Adipocyte (in vitro differentiated cells): ENCODE measurements around the gene ZDHHC7.

Source experiments
- DNase-seq: peaks from one replicate; pipeline ENCODE4 v3.0.0-alpha.2; 2015; ENCODE audit warnings: low read depth
- H3K27me3 ChIP-seq: replicated peaks from 2 replicates; pipeline ENCODE4 v1.7.0; 2013; ENCODE audit warnings: mild to moderate bottlenecking, low read length, moderate library complexity; ENCODE audit not compliant: control insufficient read depth, insufficient read depth
- H3K36me3 ChIP-seq: 2 replicates; pipeline ENCODE4 v1.7.0; 2013; ENCODE audit warnings: low read length, mild to moderate bottlenecking, moderate library complexity; ENCODE audit not compliant: control insufficient read depth, insufficient read depth, severe bottlenecking
- H3K4me1 ChIP-seq: 2 replicates; pipeline ENCODE4 v1.7.0; 2013; ENCODE audit warnings: mild to moderate bottlenecking, low read length, moderate library complexity; ENCODE audit not compliant: control insufficient read depth, insufficient read depth
- H3K4me3 ChIP-seq: 2 replicates; pipeline ENCODE4 v1.7.0; 2013; ENCODE audit warnings: mild to moderate bottlenecking, low read length, moderate library complexity
- H3K9ac ChIP-seq: 2 replicates; pipeline ENCODE4 v1.7.0; 2013; ENCODE audit warnings: mild to moderate bottlenecking, low read length, moderate library complexity
- H3K9me3 ChIP-seq: 2 replicates; pipeline ENCODE4 v1.7.0; 2013; ENCODE audit warnings: mild to moderate bottlenecking, low read length, moderate library complexity; ENCODE audit not compliant: control insufficient read depth

The ZDHHC7 gene

DNA sequence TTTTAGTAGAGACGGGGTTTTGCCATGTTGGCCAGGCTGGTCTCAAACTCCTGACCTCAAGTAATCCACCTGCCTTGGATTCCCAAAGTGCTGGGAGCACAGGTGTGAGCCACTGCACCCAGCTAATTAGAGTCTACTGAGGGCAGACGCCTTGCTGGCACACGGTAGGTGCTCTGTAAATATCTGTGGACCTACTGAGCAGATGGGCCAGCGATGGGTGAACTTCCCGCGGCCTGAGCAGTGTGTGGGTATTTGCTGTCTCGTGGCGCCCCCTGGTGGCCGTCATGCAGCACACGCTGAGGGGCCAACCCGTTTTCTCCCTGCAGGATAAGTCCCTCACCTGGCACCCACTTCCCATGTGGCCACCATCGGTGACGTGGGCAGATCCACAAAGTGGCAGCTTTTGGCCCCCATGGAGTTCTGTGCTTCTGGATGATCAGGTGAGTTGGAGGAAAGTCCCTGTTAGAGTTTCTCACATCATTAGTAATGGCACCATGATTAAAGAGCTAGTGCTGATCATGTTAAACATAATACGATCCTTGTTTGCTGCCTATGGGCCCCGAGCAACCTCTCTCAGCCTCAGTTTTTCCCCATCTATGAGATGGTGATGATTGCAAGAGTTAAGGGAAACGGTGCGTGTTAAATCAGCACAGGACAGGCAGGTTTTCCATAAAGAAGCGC, 40.7 kb downstream of the ZDHHC7 start:
- H3K36me3 ChIP-seq, result peaks cover 21% of the 10 kb centered on the region
- DNase-seq, result peak; percentile 91
- no peak overlapping the region for H3K4me3 ChIP-seq
- H3K4me1 ChIP-seq, result peaks cover 13% of the 10 kb centered on the region
- H3K27me3 ChIP-seq, result no peaks in the 10 kb centered on the region
- no peak overlapping the region for H3K9ac ChIP-seq
- H3K9me3 ChIP-seq, result no peaks in the 10 kb centered on the region

DNA sequence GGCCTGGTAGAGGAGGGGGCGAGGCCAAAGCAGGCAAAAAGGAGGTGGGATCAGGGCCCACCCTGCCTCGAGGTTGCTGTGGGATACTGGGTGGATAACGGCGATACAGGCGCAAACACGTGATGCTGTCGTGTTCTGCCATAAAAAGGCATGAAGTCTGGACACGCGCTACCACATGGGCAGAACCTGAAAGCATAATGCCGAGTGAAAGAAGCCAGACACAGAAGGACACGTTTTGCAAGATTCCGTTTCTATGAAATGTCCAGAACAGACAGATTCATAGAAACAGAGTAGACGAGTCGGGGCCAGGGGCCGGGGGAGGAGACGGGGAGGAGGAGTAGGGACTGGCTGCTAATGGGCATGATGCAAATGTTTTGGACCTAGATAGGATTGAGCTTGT, 43.5 kb downstream of the ZDHHC7 start:
- H3K9ac ChIP-seq, result no peak overlapping the region
- peaks cover 8% of the 10 kb centered on the region for H3K4me1 ChIP-seq
- no peak for DNase-seq
- H3K36me3 ChIP-seq, result no peaks in the 10 kb centered on the region
- no peak overlapping the region for H3K4me3 ChIP-seq
- peaks cover 8% of the 10 kb centered on the region for H3K27me3 ChIP-seq
- no peaks in the 10 kb centered on the region for H3K9me3 ChIP-seq

DNA sequence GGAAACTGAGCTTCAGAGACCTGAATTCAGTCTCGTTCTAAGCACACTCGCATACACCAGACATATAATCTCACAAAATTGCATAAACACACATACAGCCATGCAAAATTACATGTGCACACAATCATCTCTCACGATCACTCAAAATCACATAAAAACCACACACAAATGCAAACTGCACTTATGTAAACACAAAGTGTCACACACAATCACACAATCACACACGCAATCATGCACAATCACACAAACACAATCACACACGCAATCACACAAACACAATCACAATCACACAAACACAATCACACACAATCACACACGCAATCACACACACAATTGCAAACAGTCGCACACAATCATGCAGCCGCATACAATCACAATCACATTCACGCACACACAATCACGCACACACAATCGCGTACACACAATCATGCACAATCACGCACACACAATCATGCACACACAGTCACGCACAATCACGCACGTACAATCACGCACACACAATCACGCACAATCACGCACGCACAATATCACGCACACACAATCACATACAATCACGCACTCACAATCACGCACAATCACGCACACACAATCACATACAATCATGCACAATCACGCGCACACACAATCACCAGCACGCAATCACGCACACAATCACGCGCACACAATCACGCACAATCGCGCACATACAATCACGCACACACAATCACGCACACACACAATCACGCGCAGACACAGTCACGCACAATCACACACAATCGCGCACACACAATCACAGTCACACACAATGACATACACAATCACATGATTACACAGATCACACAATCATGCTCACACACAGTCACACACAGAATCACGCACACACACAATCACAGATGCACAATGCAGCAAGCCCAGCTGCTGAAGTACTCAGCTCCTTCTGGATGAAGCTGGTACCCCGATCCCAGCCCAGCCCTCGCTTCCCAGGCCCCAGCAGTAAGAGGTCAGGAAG, 45.6 kb downstream of the ZDHHC7 start:
- H3K4me3 ChIP-seq, result no peak overlapping the region
- no peaks in the 10 kb centered on the region for H3K9me3 ChIP-seq
- H3K27me3 ChIP-seq, result peaks cover 10% of the 10 kb centered on the region
- H3K9ac ChIP-seq, result no peak overlapping the region
- no peak for DNase-seq
- no peaks in the 10 kb centered on the region for H3K36me3 ChIP-seq
- peaks cover 7% of the 10 kb centered on the region for H3K4me1 ChIP-seq

DNA sequence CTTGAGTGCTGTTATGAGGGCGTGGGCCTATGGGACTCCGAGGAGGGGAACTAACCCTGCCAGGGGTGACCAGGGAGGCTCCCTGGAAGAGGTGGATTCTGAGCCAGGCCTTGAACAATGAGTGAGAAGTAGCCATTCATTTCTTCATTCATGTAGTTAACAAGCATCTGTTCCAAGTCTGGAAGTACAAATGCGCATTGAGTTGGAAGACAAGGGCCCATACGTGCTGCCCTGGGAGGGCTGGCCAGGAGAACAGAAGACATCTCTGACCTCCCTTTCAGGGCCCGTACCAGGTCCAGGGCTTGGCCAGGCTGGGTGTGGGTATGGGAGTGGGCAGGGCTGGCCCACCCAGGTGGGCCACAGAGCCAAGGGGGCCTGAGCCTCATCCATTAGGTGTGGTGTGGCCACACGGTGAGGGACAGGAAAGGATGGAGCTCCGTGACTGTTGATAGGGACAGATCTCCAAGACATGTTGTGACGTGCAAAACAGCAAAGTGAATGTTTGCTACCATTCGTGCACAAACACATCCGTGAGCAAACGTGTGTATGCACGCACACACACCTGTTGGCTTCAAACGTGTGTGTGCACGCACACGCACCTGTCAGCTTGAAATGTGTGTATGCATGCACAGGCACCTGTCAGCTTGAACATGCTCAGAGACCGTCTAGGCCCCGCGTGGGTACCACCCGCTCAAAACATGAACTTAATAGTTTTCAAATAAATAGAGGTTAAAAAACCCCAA, 46.8 kb downstream of the ZDHHC7 start:
- H3K4me3 ChIP-seq, result no peak overlapping the region
- no peak for DNase-seq
- no peak overlapping the region for H3K9ac ChIP-seq
- peaks cover 7% of the 10 kb centered on the region for H3K4me1 ChIP-seq
- peaks cover 10% of the 10 kb centered on the region for H3K27me3 ChIP-seq
- H3K36me3 ChIP-seq, result no peaks in the 10 kb centered on the region
- H3K9me3 ChIP-seq, result no peaks in the 10 kb centered on the region

DNA sequence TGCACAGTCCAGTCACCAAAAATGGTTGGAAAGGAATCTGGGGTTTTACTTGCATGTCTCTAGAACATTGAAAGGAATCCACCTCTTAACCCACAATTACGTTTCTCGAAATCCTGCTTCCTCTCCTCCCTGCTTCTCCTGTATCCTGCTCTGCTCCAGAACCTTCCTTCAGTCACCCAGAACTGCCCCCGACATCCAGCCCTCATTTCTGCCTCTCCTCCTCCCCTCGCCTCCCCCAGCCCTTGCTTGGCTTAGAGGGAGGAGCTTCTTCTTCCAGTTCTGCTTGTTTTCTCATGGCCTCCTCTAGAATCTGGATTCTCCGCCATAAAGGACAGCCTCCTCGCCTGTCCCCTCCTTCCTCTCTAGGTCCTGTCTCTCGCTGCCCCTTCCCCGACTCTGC, 48.3 kb downstream of the ZDHHC7 start:
- peaks cover 10% of the 10 kb centered on the region for H3K27me3 ChIP-seq
- no peaks in the 10 kb centered on the region for H3K36me3 ChIP-seq
- no peak overlapping the region for H3K9ac ChIP-seq
- no peaks in the 10 kb centered on the region for H3K9me3 ChIP-seq
- H3K4me1 ChIP-seq, result peaks cover 7% of the 10 kb centered on the region
- H3K4me3 ChIP-seq, result no peak overlapping the region
- no peak for DNase-seq

DNA sequence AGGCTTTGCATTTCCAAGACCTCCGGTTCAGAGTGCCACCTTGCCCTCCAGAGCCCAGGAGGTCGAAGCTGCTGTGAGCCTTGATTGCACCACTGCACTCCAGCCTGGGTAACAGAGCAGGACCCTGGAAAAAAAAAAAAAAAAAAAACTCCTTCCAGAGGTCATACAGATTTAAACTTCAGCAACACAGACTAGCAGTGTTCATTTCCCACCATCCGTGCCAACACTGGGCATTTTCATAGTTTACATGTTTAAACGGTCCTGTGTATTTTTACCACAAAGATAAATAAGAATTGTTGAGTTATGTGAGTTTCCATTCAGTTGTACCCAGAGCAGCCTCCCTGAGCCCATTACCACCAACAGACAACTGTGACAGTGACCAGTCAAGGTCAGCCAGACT, 50.4 kb downstream of the ZDHHC7 start:
- Histone ChIP-seq H3K9ac (no peak overlapping the region), H3K9me3 (no peaks in the 10 kb centered on the region), H3K27me3 (peaks cover 14% of the 10 kb centered on the region), H3K36me3 (no peaks in the 10 kb centered on the region), H3K4me3 (no peak overlapping the region), H3K4me1 (peaks cover 7% of the 10 kb centered on the region)
- no peak for DNase-seq

DNA sequence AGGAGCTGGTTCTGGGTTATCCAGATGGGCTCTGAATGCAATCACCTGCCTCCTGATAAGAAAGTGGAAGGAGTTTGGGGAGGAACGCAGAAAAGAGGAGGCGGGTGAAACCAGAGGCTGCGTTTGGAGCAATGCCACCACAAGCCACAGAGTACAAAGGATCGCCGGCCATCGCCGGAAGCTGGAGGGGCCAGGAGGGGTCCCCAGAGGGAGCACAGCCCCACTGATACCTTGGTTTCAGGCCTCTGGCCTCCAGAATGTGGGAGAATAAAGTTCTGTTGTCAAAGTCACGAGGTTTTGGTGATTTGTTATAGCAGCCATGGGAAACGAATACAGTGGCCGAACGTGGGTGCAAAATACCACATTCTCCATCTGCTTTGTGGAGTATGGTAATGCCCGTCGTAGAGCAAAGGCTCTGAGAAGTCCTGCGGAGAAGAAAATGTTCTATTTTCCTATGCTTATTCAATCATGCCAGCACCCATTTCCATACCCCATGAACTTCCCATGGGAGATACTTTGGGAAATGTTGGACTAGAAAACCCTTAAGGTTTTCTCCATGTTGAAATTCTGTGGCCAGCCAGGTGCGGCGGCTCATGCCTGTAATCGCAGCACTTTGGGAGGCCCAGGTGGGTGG, 51.4 kb downstream of the ZDHHC7 start:
- no peaks in the 10 kb centered on the region for H3K36me3 ChIP-seq
- no peak overlapping the region for H3K9ac ChIP-seq
- no peak for DNase-seq
- H3K4me3 ChIP-seq, result no peak overlapping the region
- H3K27me3 ChIP-seq, result peaks cover 14% of the 10 kb centered on the region
- H3K9me3 ChIP-seq, result no peaks in the 10 kb centered on the region
- peaks cover 7% of the 10 kb centered on the region for H3K4me1 ChIP-seq

DNA sequence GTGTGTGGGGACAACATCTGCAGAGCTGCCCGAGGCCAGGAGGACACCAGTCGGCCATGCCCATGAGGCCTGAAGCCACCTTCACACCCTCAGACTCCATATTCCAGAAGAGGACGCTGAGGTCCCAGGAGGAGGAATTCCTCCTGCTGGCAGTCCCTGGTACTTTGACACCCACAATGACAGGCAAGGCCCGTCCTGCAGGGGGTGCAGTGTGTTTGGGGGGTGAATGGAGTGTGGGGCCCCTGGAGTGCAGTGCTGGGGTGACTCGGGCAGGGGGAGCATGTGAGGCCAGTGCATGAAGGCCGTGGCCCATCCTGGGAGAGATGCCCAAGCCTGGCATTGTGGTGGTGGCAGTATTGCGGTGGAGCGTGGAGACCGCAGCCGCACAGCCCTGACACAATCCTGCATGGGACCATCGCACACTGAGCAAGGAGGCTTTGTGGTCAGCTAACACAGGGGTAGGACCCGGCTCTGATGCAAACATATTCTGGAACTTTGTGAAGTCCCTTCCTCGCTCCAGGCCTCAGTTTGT, 52.2 kb downstream of the ZDHHC7 start:
- no peak overlapping the region for H3K9ac ChIP-seq

DNA sequence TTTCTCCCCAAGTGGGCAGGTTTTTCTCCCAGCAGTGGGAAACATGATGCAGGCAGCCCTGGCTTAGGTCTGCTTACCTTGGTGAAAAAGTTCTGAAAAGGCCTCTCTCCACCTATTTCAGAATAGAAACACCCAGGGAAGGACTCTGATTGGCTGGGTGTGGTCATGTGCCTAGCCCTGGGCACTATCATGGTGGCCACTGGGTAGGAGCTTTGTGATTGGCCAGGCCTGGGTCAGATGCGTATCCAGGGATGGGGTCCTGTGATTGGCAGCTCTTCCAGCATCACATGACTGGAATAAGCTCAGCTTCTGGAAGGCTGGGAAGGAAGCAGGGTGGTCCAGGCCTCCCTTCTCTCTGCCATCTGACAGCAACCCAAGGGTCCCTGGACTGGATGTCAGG, 53.5 kb downstream of the ZDHHC7 start:
- peaks cover 7% of the 10 kb centered on the region for H3K4me1 ChIP-seq
- H3K4me3 ChIP-seq, result no peak overlapping the region
- no peaks in the 10 kb centered on the region for H3K9me3 ChIP-seq
- H3K9ac ChIP-seq, result no peak overlapping the region
- no peak for DNase-seq
- H3K36me3 ChIP-seq, result no peaks in the 10 kb centered on the region
- H3K27me3 ChIP-seq, result peaks cover 8% of the 10 kb centered on the region

More for the DNA sequence above, 52.2 kb downstream of the ZDHHC7 start:
- DNase-seq, result no peak
- H3K27me3 ChIP-seq, result peaks cover 17% of the 10 kb centered on the region
- peaks cover 7% of the 10 kb centered on the region for H3K4me1 ChIP-seq
- no peak overlapping the region for H3K4me3 ChIP-seq
- H3K36me3 ChIP-seq, result no peaks in the 10 kb centered on the region
- no peaks in the 10 kb centered on the region for H3K9me3 ChIP-seq

DNA sequence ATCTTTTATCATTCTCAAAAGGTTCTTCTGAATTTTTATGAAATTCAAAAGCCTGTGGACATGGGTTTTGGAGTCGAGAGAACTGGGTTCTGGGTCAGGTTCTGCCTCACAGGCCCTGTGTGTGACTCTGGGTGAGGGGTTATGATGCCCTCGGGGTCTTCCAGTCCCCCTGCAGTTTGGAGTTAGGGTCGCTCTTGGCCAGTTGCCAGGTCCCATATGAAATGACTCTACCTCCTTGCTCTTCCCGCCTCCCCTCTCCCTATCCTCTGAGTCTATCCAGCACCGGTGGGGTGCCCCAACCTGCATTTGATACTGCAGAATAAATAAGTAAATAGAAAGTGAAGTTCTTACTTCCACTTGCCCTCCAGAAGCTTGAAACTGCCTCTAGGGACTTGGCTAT, 54.1 kb downstream of the ZDHHC7 start:
- H3K4me1 ChIP-seq, result peaks cover 10% of the 10 kb centered on the region
- DNase-seq, result no peak
- no peak overlapping the region for H3K9ac ChIP-seq
- H3K36me3 ChIP-seq, result no peaks in the 10 kb centered on the region
- peaks cover 7% of the 10 kb centered on the region for H3K27me3 ChIP-seq
- no peaks in the 10 kb centered on the region for H3K9me3 ChIP-seq
- H3K4me3 ChIP-seq, result no peak overlapping the region
